SH-SY5Y (cell line): ENCODE results near the gene CCDC13.
A peak's percentile ranks its signal among the peaks of the same experiment; 100 is the strongest.

Source experiments
- GATA2 ChIP-seq: IDR thresholded peaks from 2 replicates; pipeline ENCODE4 v1.6.1; 2011; ENCODE audit warnings: mild to moderate bottlenecking, low read depth, low read length
- GATA3 ChIP-seq: IDR thresholded peaks from 2 replicates; pipeline ENCODE4 v1.6.1; 2011; ENCODE audit warnings: low read depth, mild to moderate bottlenecking, low read length, moderate library complexity

CCDC13 gene, protein sequence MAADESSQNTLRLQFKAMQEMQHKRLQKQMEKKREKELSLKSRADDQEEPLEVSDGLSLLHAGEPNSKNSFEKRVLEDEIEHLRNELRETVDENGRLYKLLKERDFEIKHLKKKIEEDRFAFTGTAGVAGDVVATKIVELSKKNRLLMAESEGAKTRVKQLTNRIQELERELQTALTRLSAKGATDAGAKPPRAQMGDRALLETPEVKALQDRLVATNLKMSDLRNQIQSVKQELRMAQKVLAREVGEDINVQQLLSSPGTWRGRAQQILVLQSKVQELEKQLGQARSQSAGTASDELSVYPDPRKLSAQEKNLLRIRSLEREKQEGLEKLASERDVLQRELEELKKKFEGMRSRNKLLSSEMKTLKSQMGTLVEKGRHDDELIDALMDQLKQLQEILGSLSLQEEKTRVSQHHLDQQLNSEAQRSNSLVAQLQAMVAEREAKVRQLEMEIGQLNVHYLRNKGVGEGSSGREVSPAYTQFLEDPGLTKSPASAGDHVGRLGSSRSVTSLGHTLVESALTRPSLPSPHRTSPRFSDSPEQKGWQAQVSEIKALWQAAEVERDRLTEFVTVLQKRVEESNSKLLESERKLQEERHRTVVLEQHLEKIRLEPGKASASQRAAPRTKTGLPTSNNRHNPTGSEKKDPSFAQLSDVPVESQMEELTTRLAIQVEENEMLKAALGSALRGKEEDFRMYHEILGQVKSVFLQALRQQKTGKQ

DNA sequence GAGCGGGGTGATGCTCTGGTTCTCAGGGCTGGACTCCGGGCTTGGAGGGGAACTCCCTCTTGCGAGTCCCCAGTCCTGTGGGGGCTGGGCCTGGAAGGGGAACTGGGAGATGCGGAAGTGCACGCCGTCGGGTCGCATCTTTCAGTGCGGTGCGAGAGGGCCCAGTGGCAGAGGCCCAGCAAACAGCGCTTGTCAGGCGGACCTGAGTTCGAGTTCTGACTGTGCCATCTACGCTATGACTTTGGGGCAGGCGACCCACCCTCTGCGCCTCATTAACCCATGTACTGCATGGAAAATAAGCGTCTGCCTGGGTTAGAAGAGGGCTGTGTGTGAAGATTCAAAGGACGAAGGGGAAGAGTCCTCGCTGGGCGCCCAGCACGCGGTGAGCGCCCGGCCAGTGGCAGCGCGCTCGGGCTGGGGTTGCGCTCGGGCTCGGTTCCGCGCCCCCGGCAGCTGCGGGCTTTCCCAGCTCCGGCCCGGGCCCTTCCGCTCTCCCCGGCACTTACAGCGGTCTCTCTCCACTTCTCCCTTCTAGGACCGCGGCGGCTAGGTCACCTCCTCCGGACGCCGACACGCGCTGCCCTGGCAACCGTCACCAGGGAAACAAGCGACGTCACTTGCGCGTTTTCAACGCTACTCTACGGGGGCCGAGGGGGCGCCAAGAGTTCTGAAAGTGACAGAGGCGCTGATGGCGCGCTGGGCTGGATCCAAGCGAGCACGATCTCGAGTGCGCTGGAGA lies at the start of gene CCDC13:
Gene CCDC13, minus strand, starts transcription at position 584 of the 739 bp plus-strand sequence. CDS start 14,908 bp downstream, outside the sequence.
- no peak for TF ChIP-seq GATA3
- TF ChIP-seq GATA2: no peak

DNA sequence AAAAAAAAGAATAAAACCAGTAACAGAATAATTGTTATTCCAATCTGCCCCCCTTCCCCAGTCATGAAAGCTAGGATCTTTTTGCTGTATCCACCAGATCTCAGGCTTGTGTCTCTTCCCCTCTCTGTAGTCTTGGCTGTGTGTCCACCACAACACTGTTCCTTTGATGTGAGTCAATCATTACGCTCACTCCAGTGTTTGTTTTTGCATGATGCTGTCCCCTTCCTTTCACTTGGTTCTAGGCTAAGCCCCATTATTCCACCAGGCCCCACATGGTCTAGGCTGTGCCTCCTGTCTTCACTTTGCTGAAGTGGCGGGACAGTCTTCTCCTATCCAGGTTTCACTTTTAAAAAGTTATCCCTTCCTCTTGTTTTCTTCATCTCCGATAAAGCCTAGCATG lies 49.8 kb upstream of the CCDC13 start:
- TF ChIP-seq GATA3 (no peak), GATA2 (no peak)

DNA sequence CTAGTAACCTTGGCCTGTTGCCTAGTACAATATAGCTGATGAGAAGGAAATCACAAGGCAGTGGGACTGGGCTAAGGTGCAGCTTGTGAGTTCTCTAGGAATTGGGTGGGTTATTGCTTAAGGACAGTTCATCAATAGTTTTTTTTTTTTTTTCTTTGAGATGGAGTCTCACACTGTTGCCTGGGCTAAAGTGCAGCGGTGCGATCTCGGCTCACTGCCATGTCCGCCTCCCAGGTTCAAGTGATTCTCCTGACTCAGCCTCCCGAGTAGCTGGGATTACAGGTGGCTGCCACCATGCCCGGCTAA lies 47.6 kb upstream of the CCDC13 start:
- TF ChIP-seq GATA3 (no peak), GATA2 (no peak)

DNA sequence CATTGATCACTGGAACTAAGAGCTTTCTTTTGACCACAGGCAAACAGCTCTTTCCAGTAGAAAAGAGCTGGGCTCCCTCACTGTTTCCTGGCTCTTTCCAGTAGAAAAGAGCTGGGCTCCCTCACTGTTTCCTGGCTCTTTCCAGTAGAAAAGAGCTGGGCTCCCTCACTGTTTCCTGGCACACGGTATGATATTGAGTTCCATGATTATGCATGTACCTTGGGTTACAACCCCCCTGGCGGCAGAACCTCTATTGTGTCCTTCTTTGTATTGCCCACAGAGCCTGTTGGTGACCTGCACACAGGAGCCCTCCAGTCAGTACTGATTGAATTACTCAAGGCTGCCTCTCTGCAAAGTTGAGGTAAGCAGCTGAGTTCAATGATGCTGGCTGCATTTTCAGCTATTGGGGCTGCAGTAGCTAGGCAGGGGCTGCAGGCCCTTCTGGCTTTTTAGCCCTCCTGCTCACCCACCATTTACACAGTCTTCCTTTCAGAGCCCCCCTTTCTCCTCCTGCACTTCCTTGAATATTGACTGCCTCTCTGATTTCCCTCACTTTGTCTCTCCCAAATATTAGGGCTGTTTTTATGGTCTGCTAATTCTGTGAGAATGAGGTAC lies 46.4 kb upstream of the CCDC13 start:
- TF ChIP-seq GATA2 (no peak), GATA3 (no peak)

DNA sequence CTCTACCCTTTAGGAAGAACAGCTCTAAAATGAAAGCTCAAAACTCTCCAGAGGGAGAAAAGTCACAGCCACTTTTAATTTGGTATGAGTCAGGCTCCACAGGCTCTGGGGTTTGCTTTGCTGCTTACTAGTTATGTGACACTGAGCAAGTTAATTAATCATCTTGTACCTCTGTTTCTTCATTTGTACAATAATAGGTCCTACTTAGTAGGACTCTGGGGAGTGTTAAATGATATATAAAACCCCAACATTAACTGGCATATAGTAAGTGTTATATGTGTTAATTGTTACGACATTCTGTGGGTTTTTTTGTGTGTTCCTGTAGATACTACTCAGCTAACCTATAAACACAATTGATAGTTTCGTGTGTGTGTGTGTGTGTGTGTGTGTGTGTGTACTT lies 42.8 kb upstream of the CCDC13 start:
- TF ChIP-seq GATA3 (no peak), GATA2 (no peak)

DNA sequence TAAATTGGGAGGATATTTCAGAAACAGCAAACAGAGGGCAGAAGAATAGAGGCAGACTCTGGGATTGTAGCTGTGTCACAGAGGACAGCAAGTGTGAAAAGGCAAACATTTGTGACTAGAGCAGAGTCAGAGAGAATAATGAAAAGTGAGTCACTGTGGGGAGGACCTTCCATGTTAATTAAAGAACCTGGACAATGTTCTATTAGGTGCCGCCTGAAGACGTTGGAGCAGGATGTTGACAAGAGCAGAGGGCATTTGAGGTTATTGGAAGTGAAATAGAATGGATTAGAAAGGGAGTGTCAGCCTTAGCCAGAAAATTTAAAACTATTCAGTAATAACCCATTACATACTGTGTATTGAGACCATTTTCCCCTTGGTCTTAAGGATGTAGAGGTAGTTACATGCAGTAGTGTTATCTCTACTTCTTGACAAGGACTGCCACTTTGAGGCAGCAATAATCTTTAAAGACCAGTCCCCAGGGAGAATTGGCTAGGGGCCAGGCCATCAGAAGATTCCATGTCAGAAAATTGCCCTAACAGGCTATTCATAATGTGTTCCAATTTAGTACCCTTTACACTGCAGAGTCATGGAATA lies 42.0 kb upstream of the CCDC13 start:
- TF ChIP-seq GATA3 (no peak), GATA2 (no peak)

DNA sequence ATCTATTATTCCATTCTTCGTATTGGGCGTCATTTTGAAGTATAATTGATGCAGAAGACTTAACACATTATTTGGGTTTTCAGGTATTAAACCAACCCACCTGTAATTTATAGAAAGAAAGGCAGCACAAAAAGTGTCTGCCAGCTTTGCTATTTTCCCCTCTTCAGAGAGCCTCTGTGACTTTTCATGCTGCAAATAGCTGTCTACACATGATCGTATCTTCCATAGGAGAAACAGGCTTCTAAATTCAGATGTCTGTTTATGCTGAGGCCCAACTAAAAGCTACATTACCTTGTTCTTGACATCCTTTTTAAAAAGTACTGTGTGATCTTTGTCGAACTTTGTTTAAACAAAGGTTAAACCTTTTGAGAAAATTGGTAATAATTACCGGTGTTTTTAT lies 41.2 kb upstream of the CCDC13 start:
- TF ChIP-seq GATA2 (peak; percentile 28; the same call in 1 of the 2 replicates), GATA3 (no peak)

DNA sequence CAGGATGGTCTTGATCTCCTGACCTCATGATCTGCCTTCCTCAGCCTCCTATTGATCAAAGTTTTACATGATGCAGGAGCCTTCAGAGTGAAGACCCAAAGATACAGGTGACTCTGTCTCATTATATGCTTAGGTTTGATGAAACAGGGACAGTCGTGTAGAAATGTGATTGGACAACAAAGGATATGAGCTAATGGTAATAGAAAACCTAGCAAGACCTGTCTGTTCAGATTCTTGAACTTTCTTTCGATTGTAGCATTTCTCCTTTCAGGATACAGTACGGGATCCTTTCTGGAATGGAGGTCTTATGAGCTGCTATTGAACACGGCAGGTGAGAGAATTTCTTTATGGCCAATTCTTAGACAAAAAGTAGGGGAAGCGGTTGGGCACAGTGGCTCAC lies 36.1 kb upstream of the CCDC13 start, which contains the start of gene ACKR2:
Gene ACKR2, plus strand, starts transcription at position 244 of the 400 bp plus-strand sequence. CDS start 55,058 bp downstream, outside the sequence.
- TF ChIP-seq GATA2 (no peak), GATA3 (no peak)

DNA sequence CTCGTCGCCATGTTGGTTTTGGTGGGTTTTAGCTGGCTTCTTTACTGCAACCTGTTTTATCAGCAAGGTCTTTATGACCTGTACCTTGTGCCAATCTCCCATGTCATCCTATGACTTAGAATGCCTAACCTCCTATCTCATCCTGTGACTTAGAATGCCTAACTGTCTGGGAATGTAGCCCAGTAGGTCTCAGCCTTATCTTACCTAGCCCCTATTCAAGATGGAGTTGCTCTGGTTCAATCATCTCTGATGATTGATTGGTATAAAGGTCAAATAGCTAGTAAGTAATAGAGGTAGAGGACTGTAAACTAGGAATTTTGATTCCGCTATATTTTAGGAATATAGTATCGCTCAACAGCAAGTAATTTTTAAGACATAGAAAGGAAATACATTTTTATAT lies 34.9 kb upstream of the CCDC13 start:
- no peak for TF ChIP-seq GATA3
- TF ChIP-seq GATA2: no peak

DNA sequence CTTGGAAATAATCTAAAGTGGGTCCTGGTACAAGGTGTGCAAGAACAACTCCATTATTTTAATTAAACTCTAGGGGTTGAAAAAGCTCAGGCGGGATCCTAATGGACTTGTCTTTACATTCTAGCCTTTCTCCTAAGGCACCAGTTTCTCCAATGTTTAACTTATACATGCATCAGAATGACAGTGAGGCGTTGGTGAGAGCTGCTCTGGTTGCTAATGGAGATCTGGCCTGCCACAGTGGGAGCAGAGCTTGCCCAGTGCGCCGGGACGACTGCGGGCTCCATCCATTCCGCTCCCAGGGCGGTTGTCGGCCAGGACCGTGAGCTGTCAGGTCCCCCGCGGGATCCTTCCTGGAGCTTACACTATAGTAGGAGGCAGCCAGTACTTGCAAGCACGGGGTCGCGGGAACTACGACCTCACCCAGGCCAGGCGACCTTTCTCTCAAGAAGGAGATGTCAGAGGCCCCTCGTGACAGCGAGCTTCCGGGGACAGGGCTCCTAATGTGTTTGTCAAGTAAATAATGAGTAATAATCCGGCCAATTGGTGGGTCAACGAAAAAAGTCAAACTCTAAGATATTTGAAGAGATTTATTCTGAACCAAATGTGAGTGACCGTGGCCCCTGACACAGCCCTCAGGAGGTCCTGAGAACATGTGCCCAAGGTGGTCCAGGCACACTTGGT lies 32.2 kb upstream of the CCDC13 start:
- TF ChIP-seq GATA2 (no peak), GATA3 (no peak)

DNA sequence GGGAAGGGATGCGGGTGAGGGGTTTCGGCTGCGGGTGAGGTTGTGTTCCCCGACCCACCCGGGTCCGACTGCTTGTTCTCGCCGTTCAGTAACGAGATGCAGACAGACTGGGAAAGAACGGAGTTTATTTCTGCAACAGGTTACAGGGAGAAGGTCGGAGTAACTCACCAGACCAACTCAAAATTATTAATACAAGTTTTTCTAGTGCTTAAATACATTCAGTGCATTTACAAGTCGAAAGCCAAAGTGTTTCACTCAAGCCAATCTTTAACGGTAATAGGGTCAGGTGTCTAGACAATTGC lies 31.7 kb upstream of the CCDC13 start:
- no peak for TF ChIP-seq GATA3
- TF ChIP-seq GATA2: no peak

DNA sequence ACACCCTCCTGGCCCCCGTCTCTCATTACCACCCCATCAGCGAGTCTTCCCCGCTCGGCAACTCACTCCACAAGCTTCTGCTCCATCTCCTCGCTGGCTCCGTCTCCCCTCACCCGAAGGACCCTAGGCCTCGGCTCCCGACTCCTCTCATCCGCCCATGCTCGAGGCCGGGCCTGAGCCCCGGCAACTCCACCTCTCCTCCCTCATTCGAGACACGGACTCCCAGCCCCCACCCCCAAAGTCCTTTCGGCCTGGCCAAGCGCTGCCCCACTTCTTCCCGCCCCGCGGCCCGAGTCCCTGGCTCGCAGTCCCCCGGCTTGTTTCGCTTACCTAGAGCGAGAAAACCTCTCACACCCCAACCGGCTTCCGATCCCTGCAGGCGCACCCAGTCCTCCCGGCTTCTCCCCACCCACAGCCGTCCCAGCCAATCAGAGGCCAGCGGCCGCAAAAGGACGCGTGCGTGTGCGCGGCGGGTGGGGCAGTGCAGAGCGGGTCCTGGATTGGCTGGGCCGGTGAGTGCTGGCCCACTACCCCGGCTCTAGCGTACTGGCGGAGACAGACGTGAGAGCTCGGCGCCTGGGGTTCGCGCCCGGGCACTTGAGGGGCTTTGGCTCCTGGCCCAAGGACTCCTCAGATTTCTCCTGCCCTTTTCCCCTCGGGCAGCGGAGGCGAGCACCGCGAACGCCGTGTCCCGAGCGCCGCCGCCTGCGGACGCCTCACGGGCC lies 31.2 kb upstream of the CCDC13 start, which contains the start of gene HIGD1A:
Gene HIGD1A, minus strand, starts transcription at position 385 of the 725 bp plus-strand sequence. CDS start 10,237 bp downstream, outside the sequence.
- no peak for TF ChIP-seq GATA2
- TF ChIP-seq GATA3: no peak
